NOMO-1 treated with dmso at 0.1 percent for 144 hours (cell line): Measurements from ENCODE around the gene BTAF1.

Experiments
- DNase-seq: peaks from one replicate; lab custom pipeline; 2025; ENCODE audit not compliant: unreplicated experiment; lab: John Stamatoyannopoulos, UW

Gene BTAF1

GRCh38 chr10:92042541-92042940, 119.0 kb downstream of the BTAF1 start:
- no peak for DNase-seq

DNA sequence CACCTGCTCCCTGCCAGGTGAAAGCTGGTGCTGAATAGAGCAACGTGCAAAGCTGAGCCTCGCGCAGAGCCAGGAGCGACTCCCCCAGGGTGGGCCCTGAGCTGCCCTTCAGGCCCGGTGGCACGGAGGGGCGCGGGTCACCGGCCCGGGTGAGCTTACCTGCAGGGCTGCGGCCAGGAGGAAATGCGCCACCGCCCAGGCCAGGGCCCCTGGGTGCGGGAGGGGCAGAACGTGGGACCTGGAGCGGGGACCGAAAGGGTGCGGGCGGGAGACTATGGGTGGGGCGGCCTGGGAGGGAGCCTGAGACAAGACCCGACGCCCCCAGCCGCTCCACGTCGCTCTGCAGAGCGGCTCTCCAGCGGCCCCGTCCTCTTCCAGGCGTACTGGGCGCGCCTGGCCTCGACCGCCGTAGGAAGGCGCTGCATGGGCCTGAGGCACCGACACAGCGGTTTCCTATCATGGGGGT, 122.1 kb downstream of the BTAF1 start:
- no peak for DNase-seq

- DNase-seq = no peak
These were observed 123.6 kb downstream of the BTAF1 start for GRCh38 chr10:92047215-92047614.

GRCh38 chr10:92052088-92052487, 128.5 kb downstream of the BTAF1 start:
- no peak for DNase-seq

GRCh38 chr10:92052741-92053140, 129.2 kb downstream of the BTAF1 start:
- DNase-seq = no peak

DNA sequence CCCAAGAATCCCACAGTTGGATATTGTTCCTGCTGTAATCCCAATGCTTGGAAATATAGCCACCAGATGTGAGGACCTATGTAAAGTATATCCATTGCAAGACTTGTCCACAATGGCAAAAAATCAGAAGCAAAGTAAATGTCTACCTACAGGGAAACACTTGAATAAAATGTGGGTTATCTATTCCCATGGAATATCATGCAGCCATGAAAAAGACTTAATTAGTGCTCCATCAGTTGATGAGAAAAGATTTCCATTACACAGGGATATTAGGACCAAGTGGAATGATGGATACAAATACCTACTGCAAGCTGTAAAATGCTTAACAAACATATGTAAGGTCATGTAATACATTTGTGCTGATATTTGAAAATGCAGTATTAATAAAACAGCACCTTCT, 131.2 kb downstream of the BTAF1 start:
- no peak for DNase-seq

DNA sequence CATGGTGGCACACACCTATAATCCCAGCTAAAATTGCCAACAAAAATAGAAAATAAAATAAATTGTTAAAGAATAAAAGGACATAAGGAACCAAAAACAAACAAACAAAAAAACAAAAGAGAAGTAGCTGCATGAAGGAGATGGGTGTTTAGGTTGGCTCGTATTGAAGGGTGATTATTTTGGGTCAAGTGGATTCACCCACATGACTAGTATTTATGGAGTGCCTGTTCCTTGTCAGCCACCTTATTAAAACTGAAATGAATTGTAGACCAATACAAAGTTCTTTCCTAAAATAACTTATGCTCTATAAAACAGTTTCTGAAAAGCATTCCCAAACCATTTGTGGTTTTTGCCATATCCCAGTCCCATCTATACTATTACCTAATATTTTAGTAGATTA, 138.7 kb downstream of the BTAF1 start:
- no peak for DNase-seq

GRCh38 chr10:92064506-92064905, 140.9 kb downstream of the BTAF1 start:
- no peak for DNase-seq

GRCh38 chr10:92066386-92066785, 142.8 kb downstream of the BTAF1 start:
- no peak for DNase-seq

- no peak for DNase-seq
These were observed 145.3 kb downstream of the BTAF1 start for GRCh38 chr10:92068900-92069299.

DNA sequence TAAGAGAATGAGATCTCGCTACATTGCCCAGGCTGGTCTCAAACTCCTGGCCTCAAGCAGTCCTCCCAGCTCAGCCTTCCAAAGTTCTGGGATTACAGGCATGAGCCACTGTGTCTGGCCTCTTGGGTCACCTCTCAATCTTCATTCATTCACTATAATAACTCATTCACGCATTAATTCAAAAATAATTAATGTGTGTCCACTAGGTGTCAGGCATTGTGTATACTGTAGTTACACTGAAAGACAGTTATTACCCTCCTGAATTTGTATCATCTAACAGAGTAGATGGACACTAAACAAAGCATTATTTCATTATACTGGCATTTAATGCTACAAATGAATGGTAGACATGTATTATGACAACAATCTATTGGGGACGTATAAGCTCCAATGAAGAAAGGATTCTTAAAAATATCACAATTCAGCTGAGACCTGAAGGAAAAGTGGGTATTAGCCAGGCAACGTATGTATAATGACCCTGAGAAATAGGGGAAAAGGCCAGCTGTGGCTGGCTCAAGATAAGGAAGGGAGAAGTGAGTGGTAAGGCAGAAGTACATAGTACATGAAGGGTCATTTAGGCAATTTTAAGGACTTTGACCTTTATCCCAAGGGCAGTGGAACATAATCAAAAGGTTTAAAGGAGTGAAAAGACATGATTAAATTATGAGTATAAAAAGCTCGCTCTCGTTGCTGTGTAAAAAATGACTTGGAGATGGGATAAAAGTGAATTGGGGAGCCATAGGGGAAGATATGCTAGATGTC, 150.7 kb downstream of the BTAF1 start:
- DNase-seq = no peak

GRCh38 chr10:92075829-92076228, 152.3 kb downstream of the BTAF1 start:
- DNase-seq = no peak

DNA sequence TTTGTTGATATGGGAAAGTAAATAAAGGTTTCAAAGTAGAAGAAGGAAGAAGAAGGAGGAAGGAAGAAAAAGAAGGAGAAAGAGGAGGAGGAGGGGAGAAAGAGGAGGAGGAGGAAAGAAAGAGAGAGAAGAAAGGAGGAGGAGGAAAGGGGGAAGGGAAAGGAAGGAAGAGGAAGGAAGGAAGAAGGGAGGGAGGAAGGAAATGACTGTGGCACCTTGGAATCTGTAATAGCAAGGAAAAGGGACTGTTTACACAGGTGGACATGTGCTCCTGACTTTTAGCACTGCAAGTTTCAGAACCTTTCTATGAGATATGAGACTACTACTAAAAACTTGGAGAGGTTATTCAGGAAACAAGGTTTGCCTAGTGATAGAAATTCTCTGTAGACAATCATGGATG, 153.2 kb downstream of the BTAF1 start:
- no peak for DNase-seq

GRCh38 chr10:92079003-92079402, 155.4 kb downstream of the BTAF1 start:
- DNase-seq = no peak
